ENCODE results near the gene PPIE.
"Not testable (repeated sequence)": the region's sequence is repeated elsewhere in the genome, so short reads cannot be mapped to it uniquely, and the experiment has no call there.

DNA sequence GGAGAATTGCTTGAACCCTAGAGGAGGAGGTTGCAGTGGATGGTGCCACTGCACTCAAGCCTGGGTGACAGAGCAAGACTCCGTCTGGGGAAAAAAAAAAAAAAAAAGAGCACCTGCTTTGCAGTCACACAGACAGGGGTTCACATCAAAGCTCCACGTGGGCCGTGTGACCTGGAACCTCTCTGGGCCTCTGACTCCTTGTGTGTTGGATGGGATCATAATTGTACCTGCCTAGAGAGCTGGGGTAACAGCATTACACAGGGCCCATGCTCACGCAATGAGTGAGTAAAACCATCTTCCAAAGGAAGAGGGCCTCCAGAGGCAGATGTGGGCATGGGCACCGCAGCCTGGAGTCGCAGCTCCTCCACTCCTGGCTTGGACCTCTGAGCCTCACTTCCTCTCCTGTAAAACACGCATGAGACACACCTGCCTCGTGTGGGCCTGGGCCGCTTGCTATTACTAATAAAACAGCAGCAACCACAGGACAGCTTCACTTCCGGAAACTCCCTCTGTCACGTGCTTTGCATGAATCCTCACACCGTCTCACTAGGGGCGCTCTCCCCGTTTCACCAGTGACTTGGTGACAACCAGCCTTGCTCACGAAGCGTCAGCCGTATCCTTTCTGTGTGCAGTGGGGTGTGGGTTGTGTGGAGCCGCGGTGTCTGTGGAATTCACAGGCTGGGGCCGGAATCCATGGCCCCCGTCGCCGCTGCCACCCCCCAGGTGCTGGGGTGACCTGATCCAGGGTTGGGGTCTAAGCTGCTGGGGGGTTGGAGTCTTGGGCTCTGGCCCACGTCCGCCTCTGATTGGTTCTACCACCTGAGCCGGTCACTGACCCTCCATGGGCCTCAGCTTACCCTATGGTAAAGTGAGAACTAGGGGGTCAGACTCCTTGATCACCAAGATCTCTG is 60.4 kb downstream of the PPIE start:
- TF ChIP-seq EZH2 (IDR thresholded peaks at IDR 0.05; ENCODE audit: borderline replicate concordance, low read depth, low read length, severe bottlenecking) = not testable (repeated sequence)
- TF ChIP-seq, protein P1, sequence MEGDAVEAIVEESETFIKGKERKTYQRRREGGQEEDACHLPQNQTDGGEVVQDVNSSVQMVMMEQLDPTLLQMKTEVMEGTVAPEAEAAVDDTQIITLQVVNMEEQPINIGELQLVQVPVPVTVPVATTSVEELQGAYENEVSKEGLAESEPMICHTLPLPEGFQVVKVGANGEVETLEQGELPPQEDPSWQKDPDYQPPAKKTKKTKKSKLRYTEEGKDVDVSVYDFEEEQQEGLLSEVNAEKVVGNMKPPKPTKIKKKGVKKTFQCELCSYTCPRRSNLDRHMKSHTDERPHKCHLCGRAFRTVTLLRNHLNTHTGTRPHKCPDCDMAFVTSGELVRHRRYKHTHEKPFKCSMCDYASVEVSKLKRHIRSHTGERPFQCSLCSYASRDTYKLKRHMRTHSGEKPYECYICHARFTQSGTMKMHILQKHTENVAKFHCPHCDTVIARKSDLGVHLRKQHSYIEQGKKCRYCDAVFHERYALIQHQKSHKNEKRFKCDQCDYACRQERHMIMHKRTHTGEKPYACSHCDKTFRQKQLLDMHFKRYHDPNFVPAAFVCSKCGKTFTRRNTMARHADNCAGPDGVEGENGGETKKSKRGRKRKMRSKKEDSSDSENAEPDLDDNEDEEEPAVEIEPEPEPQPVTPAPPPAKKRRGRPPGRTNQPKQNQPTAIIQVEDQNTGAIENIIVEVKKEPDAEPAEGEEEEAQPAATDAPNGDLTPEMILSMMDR (IDR thresholded peaks at IDR 0.05; ENCODE audit: borderline replicate concordance, extremely low read depth, low read length, poor library complexity, severe bottlenecking) = not testable (repeated sequence)
